Activated CD4-positive, alpha-beta memory T cell treated with anti-CD3 and anti-CD28 coated beads for 36 hours (primary cell): ENCODE results near the gene TP73. TPM values are rescaled to one million over a fixed set of nuclear protein-coding genes. Genes with fewer than 3 reads are reported as not detected.

Experiments
- CTCF ChIA-PET: fragments of 350-600 bp; sonication (Branson Sonifier 250); formaldehyde crosslinking; loops from one replicate; lab custom pipeline; 2021; ENCODE audit warnings: antibody characterized with exemption, inconsistent platforms; lab: Charles Lee
- POLR2A ChIA-PET: fragments of 350-600 bp; sonication (Branson Sonifier 250); formaldehyde crosslinking; loops from one replicate; lab custom pipeline; 2021; ENCODE audit warnings: antibody characterized with exemption; lab: Charles Lee
- DNase-seq: peaks from one replicate; pipeline ENCODE4 v3.0.0-alpha.2; 2020
- H3K27ac Mint-ChIP-seq: one replicate; pipeline ENCODE4 v1.8.0; 2021; ENCODE audit warnings: mixed read lengths
- H3K27me3 Mint-ChIP-seq: one replicate; pipeline ENCODE4 v1.8.0; 2021; ENCODE audit warnings: mixed read lengths
- H3K36me3 Mint-ChIP-seq: one replicate; pipeline ENCODE4 v1.8.0; 2021; ENCODE audit warnings: mixed read lengths
- H3K4me1 Mint-ChIP-seq: one replicate; pipeline ENCODE4 v1.8.0; 2021; ENCODE audit warnings: low read depth, mixed read lengths
- H3K4me3 Mint-ChIP-seq: one replicate; pipeline ENCODE4 v1.8.0; 2021; ENCODE audit warnings: mild to moderate bottlenecking, mixed read lengths
- H3K9me3 Mint-ChIP-seq: one replicate; pipeline ENCODE4 v1.8.0; 2021; ENCODE audit warnings: mixed read lengths
- intact Hi-C: fragments of 100-400 bp; cut with micrococcal nuclease; formaldehyde crosslinking; loops from one replicate; pipeline ENCODE4 v1.15.1; 2023
- total RNA-seq, 2 experiments: library from RNA; stranded (reverse); gene quantifications; one replicate each; pipeline ENCODE4 v1.2.3, GENCODE V29; 2021

The TP73 gene
- total RNA-seq, 2 experiments from 2014 or later = 0.62 to 0.65 TPM

GRCh38 chr1:3705341-3705950 is 53.1 kb downstream of the TP73 start:
- Mint-ChIP-seq H3K9me3 (no peaks in the 10 kb centered on the region), H3K4me3 (no peak overlapping the region), H3K27ac (no peak overlapping the region), H3K4me1 (peaks cover 4% of the 10 kb centered on the region), H3K27me3 (peaks cover 16% of the 10 kb centered on the region), H3K36me3 (no peaks in the 10 kb centered on the region)
- no peak for DNase-seq
- CTCF ChIA-PET = interaction anchor here (1.2 kb wide), 1 partner anchor 10 kb away, joined by 4 read pairs; no protein-coding TSS in a partner anchor
- intact Hi-C loops = loop anchor here (2.0 kb wide), 1 partner anchor 29 kb away; no protein-coding TSS in a partner anchor
- POLR2A ChIA-PET = no interaction called here

- Mint-ChIP-seq H3K27me3 (peaks cover 17% of the 10 kb centered on the region), H3K9me3 (no peaks in the 10 kb centered on the region), H3K4me3 (no peak overlapping the region), H3K4me1 (peaks cover 4% of the 10 kb centered on the region), H3K36me3 (no peaks in the 10 kb centered on the region), H3K27ac (no peak overlapping the region)
- intact Hi-C loops = no loop called here
- POLR2A ChIA-PET = no interaction called here
- CTCF ChIA-PET = interaction anchor here (1.2 kb wide), 1 partner anchor 12 kb away, joined by 4 read pairs; no protein-coding TSS in a partner anchor
- DNase-seq = no peak
These were observed 54.5 kb downstream of the TP73 start for GRCh38 chr1:3706651-3707297.

- ChIA-PET POLR2A (no interaction called here), CTCF (no interaction called here)
- Mint-ChIP-seq H3K4me3 (no peak overlapping the region), H3K36me3 (no peaks in the 10 kb centered on the region), H3K27ac (no peak overlapping the region), H3K9me3 (no peaks in the 10 kb centered on the region), H3K27me3 (peaks cover 20% of the 10 kb centered on the region), H3K4me1 (peaks cover 4% of the 10 kb centered on the region)
- DNase-seq = no peak
- intact Hi-C loops = no loop called here
These were observed 55.1 kb downstream of the TP73 start for GRCh38 chr1:3707298-3707938.

DNA sequence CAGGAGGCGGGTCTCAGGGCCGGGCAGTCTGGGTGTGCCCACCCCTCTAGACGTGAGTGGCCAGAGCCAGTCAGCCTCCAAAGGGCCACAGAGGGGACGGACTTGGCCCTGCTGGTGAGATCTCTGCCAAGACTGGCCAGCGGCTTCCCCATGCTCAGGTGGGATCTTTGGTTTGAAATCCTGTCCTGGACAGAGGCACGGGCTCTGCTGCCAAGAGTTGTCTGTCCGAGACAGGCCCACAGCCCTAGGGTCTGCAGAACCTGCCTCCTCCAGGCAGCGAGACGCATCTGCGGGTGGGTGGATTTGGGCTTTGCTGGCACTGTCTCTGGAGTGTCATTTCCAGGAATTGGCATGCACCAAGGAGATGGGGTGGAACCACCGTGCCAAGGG is 55.6 kb downstream of the TP73 start:
- ChIA-PET POLR2A (no interaction called here), CTCF (no interaction called here)
- Mint-ChIP-seq H3K9me3 (no peaks in the 10 kb centered on the region), H3K4me1 (peaks cover 4% of the 10 kb centered on the region), H3K36me3 (no peaks in the 10 kb centered on the region), H3K4me3 (no peak overlapping the region), H3K27me3 (peaks cover 20% of the 10 kb centered on the region), H3K27ac (no peak overlapping the region)
- no peak for DNase-seq
- intact Hi-C loops = no loop called here

GRCh38 chr1:3708791-3709190 is 56.5 kb downstream of the TP73 start:
- ChIA-PET CTCF (no interaction called here), POLR2A (no interaction called here)
- no peaks in the 10 kb centered on the region for H3K9me3 Mint-ChIP-seq
- H3K4me3 Mint-ChIP-seq = no peak overlapping the region
- DNase-seq = no peak
- H3K27me3 Mint-ChIP-seq = peaks cover 20% of the 10 kb centered on the region
- no peaks in the 10 kb centered on the region for H3K36me3 Mint-ChIP-seq
- H3K4me1 Mint-ChIP-seq = peaks cover 4% of the 10 kb centered on the region
- intact Hi-C loops = no loop called here
- no peak overlapping the region for H3K27ac Mint-ChIP-seq

DNA sequence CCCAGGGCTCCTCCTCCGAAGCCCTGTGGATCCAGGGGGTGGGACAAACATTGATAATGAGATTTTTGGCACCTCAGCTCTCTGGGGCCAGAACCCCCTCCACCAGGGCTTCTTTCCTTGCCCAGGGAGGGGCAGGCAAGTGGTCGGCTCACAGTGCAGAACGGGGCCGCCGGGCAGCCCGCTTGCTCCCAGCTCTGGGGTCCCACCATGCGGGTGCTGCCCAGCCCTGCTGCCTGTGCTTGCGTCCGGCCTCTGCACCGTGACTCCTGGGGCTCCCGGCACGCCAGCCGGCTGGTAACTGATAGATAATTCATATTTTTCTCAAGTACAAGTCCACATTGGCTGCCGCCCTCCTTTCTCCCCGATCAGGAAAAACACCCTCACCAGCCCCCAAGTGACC is 57.9 kb downstream of the TP73 start:
- H3K4me3 Mint-ChIP-seq = no peak overlapping the region
- H3K27ac Mint-ChIP-seq = no peak overlapping the region
- intact Hi-C loops = no loop called here
- no peaks in the 10 kb centered on the region for H3K36me3 Mint-ChIP-seq
- ChIA-PET POLR2A (no interaction called here), CTCF (no interaction called here)
- no peaks in the 10 kb centered on the region for H3K4me1 Mint-ChIP-seq
- no peak for DNase-seq
- H3K9me3 Mint-ChIP-seq = no peaks in the 10 kb centered on the region
- H3K27me3 Mint-ChIP-seq = peaks cover 20% of the 10 kb centered on the region

DNA sequence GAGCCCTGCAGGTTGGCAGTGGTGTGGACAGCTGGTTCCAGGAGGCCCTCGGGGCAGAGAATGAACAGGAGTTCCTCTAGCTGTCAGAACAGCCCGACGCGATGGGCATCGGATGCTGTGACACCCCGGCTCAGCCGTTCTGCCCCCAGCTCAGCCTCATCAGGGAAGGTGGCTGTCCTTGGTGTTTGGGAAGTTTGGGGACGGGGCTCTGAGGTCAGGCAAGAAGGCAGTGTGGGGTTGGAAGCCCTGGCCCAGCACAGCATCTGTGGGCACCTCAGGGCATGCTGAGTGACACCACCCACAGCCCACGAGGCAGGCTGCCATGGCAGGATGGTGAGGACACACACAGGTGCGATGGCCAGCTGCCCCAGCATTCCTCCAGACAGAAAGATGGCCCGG is 59.1 kb downstream of the TP73 start:
- ChIA-PET POLR2A (no interaction called here), CTCF (interaction anchor here (1.3 kb wide), 1 partner anchor 16 kb away, joined by 4 read pairs; no protein-coding TSS in a partner anchor)
- Mint-ChIP-seq H3K27ac (no peak overlapping the region), H3K36me3 (no peaks in the 10 kb centered on the region), H3K9me3 (no peaks in the 10 kb centered on the region), H3K27me3 (peaks cover 20% of the 10 kb centered on the region), H3K4me1 (no peaks in the 10 kb centered on the region), H3K4me3 (no peak overlapping the region)
- no peak for DNase-seq
- intact Hi-C loops = no loop called here

- Mint-ChIP-seq H3K4me1 (no peaks in the 10 kb centered on the region), H3K27ac (no peak overlapping the region), H3K9me3 (no peaks in the 10 kb centered on the region), H3K4me3 (no peak overlapping the region), H3K36me3 (no peaks in the 10 kb centered on the region), H3K27me3 (peaks cover 20% of the 10 kb centered on the region)
- DNase-seq = no peak
- CTCF ChIA-PET = interaction anchor here (1.3 kb wide), 1 partner anchor 17 kb away, joined by 4 read pairs; no protein-coding TSS in a partner anchor
- POLR2A ChIA-PET = no interaction called here
- intact Hi-C loops = no loop called here
These were observed 59.6 kb downstream of the TP73 start for GRCh38 chr1:3711780-3712451.

DNA sequence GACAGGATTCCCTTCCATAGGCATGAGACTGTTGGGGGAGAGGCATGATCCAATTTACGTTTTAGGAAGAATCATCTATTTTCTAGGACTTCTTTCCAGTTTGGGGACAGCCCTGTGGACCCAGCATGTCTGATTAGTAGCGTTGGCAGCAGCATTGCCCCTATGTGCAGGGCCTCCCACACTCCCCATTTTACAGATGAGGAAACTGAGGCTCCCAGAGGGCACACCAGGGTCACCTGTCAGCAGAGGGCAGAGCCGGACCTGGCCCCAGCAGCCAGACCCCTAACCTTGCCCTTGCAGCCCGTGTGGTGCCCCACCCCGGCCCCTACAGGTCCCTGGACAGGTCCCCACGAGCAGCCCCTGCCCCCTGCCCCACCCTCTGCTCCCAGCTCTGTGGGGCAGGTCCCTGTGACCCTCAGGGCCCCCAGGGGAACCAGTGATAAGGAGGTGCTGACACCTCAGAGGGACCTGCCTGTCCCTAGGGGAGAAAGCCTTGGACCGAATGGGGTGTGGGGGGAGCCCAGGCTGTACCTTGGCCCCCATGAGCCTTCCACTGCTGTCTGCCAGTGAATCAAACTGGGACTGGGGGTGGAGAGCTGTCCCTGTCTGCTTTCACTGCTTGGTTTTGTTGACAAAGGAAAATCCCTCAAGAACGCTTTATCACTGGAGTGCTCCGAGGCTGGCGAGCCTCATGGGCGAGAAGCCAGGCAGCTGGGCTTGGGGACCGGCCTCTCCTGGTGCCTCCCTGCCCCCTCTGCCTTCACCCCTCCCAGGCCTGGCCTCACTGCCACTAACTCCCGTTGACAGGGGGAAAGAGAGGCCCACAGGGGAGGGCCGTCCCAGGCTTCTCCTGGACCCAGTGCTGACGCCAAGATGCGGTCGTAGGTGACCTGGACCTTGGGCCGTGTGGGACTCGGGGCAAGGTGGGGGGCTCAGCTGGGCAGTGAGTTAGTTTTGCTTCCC is 60.5 kb downstream of the TP73 start:
- no peaks in the 10 kb centered on the region for H3K36me3 Mint-ChIP-seq
- H3K4me1 Mint-ChIP-seq = no peaks in the 10 kb centered on the region
- POLR2A ChIA-PET = no interaction called here

DNA sequence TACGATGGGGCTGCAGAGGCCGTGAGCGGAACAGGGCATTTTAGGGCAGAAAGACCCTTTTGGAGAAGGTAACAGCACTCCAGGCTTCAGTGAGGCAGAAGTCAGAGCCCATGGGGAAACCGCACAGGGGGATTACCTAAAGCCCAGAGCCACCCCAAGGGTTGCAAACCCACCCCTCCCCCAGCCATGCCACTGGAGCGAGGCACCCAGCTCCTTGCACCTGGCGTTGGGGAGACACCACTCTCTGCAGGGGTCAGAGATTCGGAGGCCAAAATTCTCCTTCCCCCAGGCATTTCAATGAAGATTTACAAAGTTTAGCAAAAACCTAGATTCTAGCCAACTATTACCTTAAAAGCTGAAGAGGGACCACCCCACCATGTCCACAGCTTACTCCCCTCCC is 61.5 kb downstream of the TP73 start:
- POLR2A ChIA-PET = no interaction called here
- DNase-seq = no peak
- no peaks in the 10 kb centered on the region for H3K9me3 Mint-ChIP-seq
- intact Hi-C loops = no loop called here
- no peaks in the 10 kb centered on the region for H3K4me1 Mint-ChIP-seq
- CTCF ChIA-PET = interaction anchor here (1.7 kb wide), 1 partner anchor 10 kb away, joined by 9 read pairs; no protein-coding TSS in a partner anchor
- no peaks in the 10 kb centered on the region for H3K36me3 Mint-ChIP-seq
- no peak overlapping the region for H3K4me3 Mint-ChIP-seq
- peaks cover 12% of the 10 kb centered on the region for H3K27me3 Mint-ChIP-seq
- H3K27ac Mint-ChIP-seq = no peak overlapping the region

More for the DNA sequence above, 60.5 kb downstream of the TP73 start:
- DNase-seq = no peak
- intact Hi-C loops = no loop called here
- Mint-ChIP-seq H3K4me3 (no peak overlapping the region), H3K9me3 (no peaks in the 10 kb centered on the region), H3K27ac (no peak overlapping the region), H3K27me3 (peaks cover 17% of the 10 kb centered on the region)
- CTCF ChIA-PET = no interaction called here

GRCh38 chr1:3714284-3714741 is 62.0 kb downstream of the TP73 start:
- DNase-seq = no peak
- intact Hi-C loops = no loop called here
- Mint-ChIP-seq H3K27me3 (peaks cover 12% of the 10 kb centered on the region), H3K4me1 (no peaks in the 10 kb centered on the region), H3K4me3 (no peak overlapping the region), H3K36me3 (no peaks in the 10 kb centered on the region), H3K9me3 (no peaks in the 10 kb centered on the region), H3K27ac (no peak overlapping the region)
- ChIA-PET CTCF (interaction anchor here (1.7 kb wide), 1 partner anchor 10 kb away, joined by 9 read pairs; no protein-coding TSS in a partner anchor), POLR2A (no interaction called here)
